ENCODE results near the gene CLSTN2.

CLSTN2 gene

GRCh38 chr3:140467796-140468315, 532.9 kb downstream of the CLSTN2 start:
- no peak for DNase-seq (ENCODE audit: low read depth, low spot score)
- no peak overlapping the region for H3K4me3 ChIP-seq (ENCODE audit: low read length)

- no peak overlapping the region for H3K4me3 ChIP-seq (ENCODE audit: low read length)
- no peak for DNase-seq (ENCODE audit: low read depth, low spot score)
Measured at GRCh38 chr3:140468407-140468806, 533.4 kb downstream of the CLSTN2 start.

- no peak overlapping the region for H3K4me3 ChIP-seq (ENCODE audit: low read length)
- no peak for DNase-seq (ENCODE audit: low read depth, low spot score)
Measured at GRCh38 chr3:140469491-140469890, 534.5 kb downstream of the CLSTN2 start.

- H3K4me3 ChIP-seq (ENCODE audit: low read length) = no peak overlapping the region
- no peak for DNase-seq (ENCODE audit: low read depth, low spot score)
Measured at GRCh38 chr3:140470211-140470610, 535.2 kb downstream of the CLSTN2 start.

- no peak for DNase-seq (ENCODE audit: low read depth, low spot score)
- no peak overlapping the region for H3K4me3 ChIP-seq (ENCODE audit: low read length)
Measured at GRCh38 chr3:140470962-140471361, 536.0 kb downstream of the CLSTN2 start.

- H3K4me3 ChIP-seq (ENCODE audit: low read length) = no peak overlapping the region
- no peak for DNase-seq (ENCODE audit: low read depth, low spot score)
Measured at GRCh38 chr3:140472306-140473020, 537.5 kb downstream of the CLSTN2 start.

- H3K4me3 ChIP-seq (ENCODE audit: low read length) = no peak overlapping the region
- DNase-seq (ENCODE audit: low read depth, low spot score) = no peak
Measured at GRCh38 chr3:140487566-140487965, 552.6 kb downstream of the CLSTN2 start.

- H3K4me3 ChIP-seq (ENCODE audit: low read length) = no peak overlapping the region
- DNase-seq (ENCODE audit: low read depth, low spot score) = no peak
Measured at GRCh38 chr3:140493271-140493670, 558.3 kb downstream of the CLSTN2 start.

- DNase-seq (ENCODE audit: low read depth, low spot score) = no peak
- no peak overlapping the region for H3K4me3 ChIP-seq (ENCODE audit: low read length)
Measured at GRCh38 chr3:140494970-140495369, 560.0 kb downstream of the CLSTN2 start.

- no peak for DNase-seq (ENCODE audit: low read depth, low spot score)
Measured at GRCh38 chr3:140497331-140497730, 562.3 kb downstream of the CLSTN2 start.

GRCh38 chr3:140499114-140499757, 564.3 kb downstream of the CLSTN2 start:
- peak; percentile 15 for DNase-seq (ENCODE audit: low read depth, low spot score)
- H3K4me3 ChIP-seq (ENCODE audit: low read length) = no peak overlapping the region

More at GRCh38 chr3:140497331-140497730, 562.3 kb downstream of the CLSTN2 start:
- H3K4me3 ChIP-seq (ENCODE audit: low read length) = no peak overlapping the region

- H3K4me3 ChIP-seq (ENCODE audit: low read length) = no peak overlapping the region
- DNase-seq (ENCODE audit: low read depth, low spot score) = no peak
Measured at GRCh38 chr3:140500473-140500872, 565.5 kb downstream of the CLSTN2 start.

GRCh38 chr3:140501061-140501769, 566.2 kb downstream of the CLSTN2 start:
- no peak overlapping the region for H3K4me3 ChIP-seq (ENCODE audit: low read length)
- DNase-seq (ENCODE audit: low read depth, low spot score) = no peak

- DNase-seq (ENCODE audit: low read depth, low spot score) = no peak
- H3K4me3 ChIP-seq (ENCODE audit: low read length) = no peak overlapping the region
Measured at GRCh38 chr3:140501770-140502364, 566.9 kb downstream of the CLSTN2 start.

GRCh38 chr3:140505213-140505612, 570.2 kb downstream of the CLSTN2 start:
- DNase-seq (ENCODE audit: low read depth, low spot score) = no peak

GRCh38 chr3:140505876-140506275, 570.9 kb downstream of the CLSTN2 start:
- H3K4me3 ChIP-seq (ENCODE audit: low read length) = no peak overlapping the region
- no peak for DNase-seq (ENCODE audit: low read depth, low spot score)

More at GRCh38 chr3:140505213-140505612, 570.2 kb downstream of the CLSTN2 start:
- no peak overlapping the region for H3K4me3 ChIP-seq (ENCODE audit: low read length)

GRCh38 chr3:140508550-140508949, 573.6 kb downstream of the CLSTN2 start:
- no peak for DNase-seq (ENCODE audit: low read depth, low spot score)
- no peak overlapping the region for H3K4me3 ChIP-seq (ENCODE audit: low read length)

GRCh38 chr3:140509534-140509933, 574.5 kb downstream of the CLSTN2 start:
- no peak overlapping the region for H3K4me3 ChIP-seq (ENCODE audit: low read length)
- no peak for DNase-seq (ENCODE audit: low read depth, low spot score)

GRCh38 chr3:140510303-140510861, 575.4 kb downstream of the CLSTN2 start:
- no peak for DNase-seq (ENCODE audit: low read depth, low spot score)
- no peak overlapping the region for H3K4me3 ChIP-seq (ENCODE audit: low read length)
